HG03342 (cell line): ENCODE results near the gene CNGB1.
"Not testable (repeated sequence)": the region's sequence is repeated elsewhere in the genome, so short reads cannot be mapped to it uniquely, and the experiment has no call there.

ENCODE experiments used
- ATAC-seq: cut with Tn5 transposase; IDR thresholded peaks from one replicate; pipeline ENCODE4 v1.9.1; 2021; ENCODE audit warnings: mild to moderate bottlenecking, moderate library complexity; ENCODE audit not compliant: unreplicated experiment

Gene CNGB1

DNA sequence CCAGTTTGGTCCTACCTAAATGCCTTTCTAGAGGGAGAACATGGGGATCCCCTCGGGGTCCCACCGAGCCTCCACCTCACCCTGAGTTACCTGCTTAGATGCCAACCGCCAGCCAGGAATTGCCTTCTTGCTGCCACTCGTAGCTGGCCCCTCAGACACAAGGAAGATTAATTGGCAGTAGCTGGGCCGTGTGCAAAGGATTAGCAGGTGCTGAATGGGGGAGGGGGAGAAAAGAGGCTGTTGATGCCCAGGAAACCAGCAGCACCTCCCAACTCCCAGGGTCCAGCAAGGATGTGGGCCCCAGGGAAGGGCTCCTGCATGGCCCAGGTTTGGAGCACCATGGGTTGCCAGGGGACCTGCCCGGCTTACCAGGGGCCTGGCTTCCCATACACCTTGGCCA, at the start of gene CNGB1:
Gene CNGB1 (minus strand): TSS at position 159 of the 400 bp plus-strand sequence. CDS start 3,842 bp downstream, outside the sequence.
- no peak for ATAC-seq

DNA sequence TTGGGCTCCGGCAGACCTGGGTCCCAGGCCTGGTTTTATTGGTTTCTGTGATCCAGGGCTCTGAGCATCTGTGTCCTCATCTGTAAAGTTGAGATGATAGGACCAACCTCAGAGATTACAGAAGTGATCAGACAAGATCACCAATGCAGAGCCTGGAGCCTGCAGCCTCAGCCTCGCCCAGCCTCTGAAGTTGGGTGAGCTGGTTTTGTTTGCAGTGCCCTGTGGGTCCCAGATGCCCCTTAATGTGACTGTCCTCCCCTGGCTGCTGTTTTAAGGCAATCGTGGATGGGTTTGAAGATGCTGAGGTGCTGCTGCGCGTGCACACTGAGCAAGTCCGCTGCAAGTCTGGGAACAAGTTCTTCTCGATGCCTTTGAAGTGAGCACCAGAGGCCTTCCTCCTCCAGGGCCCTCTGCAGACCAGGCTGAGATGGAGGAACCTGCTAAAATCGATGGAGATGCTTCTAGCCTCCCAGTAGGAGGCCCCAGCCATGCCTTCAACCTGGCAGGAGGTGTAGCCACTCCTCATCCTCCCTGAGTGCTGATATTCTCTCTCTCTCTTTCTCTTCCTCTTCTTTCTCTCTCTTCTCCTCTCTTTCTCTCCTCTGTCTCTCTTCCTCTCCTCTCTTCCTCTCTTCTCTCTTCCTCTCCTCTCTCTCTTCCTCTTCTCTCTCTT, 49.1 kb upstream of the CNGB1 start:
- no peak for ATAC-seq

DNA sequence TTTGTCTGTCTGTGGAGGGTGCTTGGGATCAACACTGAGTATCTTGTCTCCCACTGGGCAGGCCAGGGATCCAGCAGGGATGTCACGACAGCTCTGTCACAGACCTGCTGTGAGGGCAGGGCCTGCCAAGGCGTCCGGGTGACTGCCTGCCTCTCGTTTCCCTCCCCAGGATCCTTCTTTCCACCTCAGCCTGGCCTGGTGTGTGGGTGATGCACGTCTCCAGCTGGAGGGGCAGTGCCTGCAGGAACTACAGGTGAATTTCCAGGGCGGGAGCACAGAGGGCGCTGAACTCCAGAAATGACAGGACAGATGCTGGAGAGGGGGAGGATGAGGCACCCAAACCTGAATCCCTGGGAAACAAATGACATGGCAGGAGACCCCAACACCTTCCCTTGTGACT, 47.9 kb upstream of the CNGB1 start:
- ATAC-seq: no peak

DNA sequence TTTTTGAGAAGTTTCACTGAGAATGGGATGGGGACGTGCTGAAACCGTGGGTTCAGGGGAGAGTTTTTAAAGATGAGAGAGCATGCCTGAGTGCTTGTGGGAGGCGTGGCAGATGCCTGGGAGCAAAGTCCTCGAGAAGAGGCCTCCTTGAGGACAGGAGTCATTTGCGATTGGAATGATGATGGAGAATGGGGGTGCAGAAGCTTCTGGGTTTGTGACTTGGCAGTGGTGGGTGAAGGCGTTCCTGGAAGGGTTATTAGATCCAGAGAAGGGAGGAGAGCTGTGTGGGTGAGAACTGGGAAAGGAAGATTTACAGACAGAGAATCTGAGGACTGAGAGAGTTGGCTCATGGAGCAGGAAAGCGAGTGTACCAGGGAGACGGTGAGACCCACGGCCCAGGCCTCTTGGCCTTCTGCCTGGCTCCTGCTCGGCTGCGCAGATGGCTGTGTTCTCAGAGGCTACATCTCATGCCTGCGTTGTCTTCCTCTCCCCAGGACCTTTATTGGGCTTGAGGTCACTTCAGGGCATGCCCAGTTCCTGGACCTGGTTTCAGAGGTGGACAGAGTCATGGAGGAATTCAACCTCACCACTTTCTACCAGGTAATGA, 46.0 kb upstream of the CNGB1 start:
- no peak for ATAC-seq

DNA sequence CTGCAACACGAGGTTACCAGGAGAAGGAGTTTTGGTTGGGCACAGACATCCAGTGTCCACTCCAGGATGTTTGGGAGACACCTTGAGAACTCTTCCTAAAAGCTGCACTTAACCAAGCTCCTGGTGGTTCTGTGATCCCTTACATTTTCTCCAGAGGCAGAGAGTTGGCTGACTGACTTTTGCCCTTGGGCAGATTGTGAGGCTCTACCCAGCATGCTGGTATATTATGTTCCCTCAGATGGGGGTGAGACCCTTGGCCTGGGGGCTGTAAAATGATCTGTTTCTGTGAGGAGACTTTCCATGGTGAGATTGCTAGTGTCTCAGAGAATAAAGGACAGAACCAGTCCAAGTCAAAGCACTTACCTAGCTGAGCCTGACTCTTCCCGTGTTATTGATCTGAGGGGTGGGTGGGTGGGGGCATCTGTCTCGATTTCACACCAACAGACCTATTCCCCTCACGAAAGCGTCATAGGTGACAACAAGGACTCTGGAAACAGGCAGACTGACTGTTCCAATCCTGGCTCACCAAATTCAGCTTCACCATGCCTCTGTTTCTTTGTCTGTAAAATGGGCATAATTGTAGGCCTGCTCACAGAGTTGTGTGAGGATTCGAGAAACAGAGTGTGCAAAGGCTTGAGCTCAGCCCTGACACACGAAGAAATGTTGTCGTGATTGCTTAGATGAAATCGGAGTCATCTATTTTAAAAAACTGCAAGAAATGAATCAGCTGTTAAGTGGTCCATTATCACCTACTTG, 42.5 kb upstream of the CNGB1 start:
- ATAC-seq: no peak

DNA sequence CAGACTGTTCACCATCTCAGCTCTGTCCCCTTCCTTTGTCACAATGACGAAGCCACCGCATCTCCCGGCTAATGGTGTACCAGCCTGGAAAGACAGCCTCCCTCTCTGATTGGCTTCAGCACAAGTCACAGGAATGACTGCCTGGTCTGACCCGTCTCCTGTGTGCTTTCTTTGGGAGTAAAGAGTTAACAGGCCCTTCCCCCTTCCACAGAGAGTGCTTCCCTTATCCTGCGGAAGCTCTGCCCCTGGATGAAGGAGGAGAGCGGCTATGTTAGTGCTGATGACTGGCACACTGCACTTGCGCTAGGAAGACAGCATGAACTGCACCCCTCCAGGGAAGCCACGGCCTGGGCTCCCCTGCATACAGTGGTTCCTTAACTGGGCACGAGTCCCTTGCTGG, 41.6 kb upstream of the CNGB1 start:
- no peak for ATAC-seq

DNA sequence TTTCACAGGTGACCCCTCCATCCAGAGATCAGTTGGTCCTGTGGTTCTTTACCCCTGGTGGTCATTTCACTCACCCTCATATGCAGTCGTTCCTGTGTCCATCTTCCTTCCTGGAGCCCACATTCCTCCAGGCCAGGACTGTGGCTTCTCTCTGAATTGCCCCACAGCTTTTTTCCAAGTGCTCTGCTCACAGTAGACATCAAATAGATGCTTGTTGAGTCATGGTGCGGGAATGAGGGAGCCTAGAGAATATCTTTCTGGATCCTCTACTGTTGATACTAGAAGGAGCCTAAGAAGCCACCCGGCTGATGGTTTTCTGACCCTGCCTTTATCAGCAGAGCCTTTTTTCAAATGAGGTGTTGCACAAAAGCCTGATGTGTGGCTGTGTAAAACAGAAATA, 40.7 kb upstream of the CNGB1 start:
- no peak for ATAC-seq

DNA sequence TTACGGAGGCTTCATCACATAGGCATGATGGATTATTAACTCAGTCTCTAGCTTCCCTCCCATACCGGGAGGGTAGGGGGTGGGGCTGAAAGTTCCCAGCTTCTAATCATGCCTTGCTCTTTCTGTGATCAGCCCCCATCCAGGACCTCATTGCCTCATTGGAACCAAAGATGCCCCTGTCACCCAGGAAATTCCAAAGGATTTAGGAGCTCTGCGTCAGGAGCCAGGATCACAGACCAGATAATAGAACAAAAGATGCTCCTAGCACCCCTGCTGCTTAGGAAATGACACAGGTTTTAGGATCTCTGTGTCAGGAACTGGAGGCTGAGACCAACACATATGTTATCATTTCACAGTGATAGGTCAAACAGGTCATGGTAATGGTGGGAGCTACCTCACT, 40.0 kb upstream of the CNGB1 start:
- no peak for ATAC-seq

DNA sequence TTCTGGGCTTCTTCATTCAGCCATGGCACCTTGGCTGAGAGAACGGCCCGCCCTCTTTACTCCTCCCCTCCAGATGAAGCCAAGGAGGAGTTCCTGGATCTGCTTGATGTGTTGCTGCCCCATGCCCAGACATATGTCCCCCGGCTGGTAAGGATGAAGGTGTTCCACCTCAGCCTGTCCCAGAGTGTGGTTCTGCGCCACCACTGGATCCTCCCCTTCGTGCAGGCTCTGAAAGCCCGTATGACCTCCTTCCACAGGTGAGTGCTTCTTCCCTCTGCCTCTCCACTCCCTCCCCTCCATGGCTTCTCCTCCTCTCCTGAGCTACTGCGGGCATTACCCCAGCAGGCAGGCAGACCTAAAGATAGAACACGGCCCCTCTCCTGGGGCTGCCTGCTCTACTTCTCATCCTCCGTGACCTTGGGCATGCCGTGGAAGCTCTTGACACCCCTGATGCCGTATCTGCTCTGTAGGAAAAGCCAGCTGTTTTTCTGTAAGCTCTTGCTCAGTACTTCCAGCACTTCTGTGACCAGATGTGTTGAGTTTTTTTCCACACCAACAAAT, 39.0 kb upstream of the CNGB1 start:
- no peak for ATAC-seq

DNA sequence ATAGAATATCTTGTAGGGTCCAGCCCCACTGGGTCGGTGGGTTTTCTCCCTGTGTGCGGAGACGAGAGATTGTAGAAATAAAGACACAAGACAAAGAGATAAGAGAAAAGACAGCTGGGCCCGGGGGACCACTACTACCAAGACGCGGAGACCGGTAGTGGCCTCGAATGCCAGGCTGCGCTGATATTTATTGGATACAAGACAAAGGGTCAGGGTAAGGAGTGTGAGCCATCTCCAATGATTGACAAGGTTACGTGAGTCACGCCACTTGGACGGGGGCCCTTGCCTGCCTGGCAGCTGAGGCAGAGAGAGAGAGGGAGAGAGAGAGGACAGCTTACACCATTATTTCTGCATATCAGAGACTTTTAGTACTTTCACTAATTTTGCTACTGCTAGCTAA, 33.8 kb upstream of the CNGB1 start:
- not testable (repeated sequence) for ATAC-seq

DNA sequence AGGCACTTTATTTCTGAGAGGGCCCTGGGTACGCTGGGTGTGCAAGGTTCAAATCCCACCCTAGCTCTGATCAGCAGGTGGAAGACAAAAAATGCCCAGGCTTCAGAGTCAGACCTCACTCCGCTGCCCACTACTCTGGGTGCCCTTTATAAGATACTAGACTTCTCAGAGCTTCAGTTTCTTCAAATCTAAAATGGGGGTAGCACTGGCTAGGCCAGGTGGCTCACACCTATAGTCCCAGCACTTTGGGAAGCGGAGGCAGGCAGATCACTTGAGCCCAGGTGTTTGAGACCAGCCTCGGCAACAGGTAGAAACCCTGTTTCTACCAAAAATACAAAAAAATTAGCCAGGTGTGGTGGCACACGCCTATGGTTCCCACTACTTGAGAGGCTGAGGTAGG, 32.0 kb upstream of the CNGB1 start:
- ATAC-seq: no peak

DNA sequence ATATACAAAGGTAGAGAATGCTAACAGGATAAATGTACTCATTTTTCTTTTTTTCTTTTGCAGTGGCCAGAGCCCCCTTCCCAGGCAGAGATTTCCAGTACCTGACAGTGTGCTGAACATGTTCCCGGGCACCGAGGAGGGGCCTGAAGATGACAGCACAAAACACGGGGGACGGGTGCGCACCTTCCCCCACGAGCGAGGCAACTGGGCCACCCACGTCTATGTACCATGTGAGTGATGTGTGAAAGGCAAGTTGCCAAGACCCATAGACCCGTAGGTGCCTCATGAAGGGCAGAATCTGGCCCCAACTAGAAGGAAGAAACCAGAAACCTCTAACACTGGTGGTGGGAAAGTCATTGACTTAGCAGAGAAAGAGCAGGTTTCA, 31.5 kb upstream of the CNGB1 start:
- ATAC-seq: no peak

DNA sequence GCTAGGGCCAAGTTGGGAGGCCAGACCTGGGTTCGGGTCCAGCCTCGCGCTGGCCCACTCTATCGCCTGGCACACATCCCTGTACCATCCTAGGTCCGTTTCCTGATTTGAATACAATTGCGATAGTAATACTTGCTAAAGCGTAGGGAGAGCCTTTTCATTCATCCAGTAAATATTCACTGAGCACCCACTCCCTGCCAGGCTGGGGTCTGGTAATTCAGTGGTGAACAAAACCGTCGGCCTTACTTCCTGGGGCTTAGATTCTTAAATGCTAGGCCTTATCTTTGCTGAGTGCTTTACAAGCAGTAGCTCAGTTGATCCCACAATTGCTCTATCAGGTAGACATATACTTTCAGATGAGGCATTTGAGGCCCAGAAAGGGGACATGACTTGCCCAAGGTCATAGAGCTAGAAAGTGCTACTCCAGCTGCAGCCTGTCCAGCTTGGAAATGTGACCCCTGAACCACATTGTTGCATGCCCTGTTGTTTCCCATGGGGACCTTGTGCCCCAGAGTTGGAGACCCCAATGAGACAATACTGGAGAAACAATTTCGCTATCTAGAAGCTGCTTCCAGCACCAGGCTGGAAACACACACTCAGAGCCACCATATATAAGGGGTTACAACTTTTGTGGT, 31.0 kb upstream of the CNGB1 start:
- no peak for ATAC-seq

DNA sequence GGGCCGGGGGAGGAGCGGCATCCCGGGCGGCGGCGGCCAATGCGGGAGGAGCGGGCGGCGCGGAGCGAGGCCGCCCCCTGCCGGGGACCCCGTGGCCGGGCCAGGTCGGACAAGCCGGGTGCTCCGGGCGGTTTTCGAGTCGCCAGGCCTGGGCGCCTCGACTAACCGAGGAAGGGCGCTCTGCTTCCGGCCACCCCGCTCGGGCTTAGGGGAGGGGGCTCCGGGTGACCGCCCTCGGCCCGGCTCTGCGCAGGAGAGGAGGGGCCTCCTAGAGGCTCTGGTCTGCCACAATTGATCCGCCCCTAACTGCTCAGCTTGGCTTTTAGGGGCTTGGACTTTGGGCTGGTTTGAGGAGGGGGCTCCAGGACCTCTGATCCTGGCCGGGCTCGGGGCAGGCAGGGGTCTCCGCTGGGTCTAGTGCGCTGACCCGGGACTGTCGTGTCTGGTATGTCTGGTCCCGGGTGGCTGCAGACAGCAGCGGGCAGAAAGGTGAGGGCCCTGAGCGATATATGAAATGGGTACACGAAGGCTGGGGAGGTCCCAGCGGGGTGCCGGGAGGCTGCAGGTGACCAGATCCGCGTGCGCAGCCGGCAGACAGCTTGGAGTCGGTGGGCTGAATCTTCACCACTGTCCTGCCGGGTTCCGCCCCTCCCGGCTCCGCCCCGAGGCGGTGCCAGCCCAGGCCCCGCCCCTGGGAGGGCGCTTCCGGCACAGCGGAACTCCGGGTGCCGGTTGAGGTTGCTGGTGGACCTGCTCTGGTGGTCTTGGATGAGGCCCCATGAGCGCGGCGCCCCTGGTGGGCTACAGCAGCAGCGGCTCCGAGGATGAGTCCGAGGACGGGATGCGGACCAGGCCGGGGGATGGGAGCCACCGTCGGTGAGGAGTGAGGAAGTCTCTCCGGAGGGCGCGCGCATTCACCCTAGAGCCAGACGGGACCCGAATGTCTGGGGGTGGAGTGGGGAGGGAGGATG, 30.1 kb upstream of the CNGB1 start, which contains the start of gene USB1:
Gene USB1 (plus strand): TSS at position 702 of the 971 bp plus-strand sequence. CDS start 77 bp downstream, at position 779.
- ATAC-seq: peak; percentile 79

DNA sequence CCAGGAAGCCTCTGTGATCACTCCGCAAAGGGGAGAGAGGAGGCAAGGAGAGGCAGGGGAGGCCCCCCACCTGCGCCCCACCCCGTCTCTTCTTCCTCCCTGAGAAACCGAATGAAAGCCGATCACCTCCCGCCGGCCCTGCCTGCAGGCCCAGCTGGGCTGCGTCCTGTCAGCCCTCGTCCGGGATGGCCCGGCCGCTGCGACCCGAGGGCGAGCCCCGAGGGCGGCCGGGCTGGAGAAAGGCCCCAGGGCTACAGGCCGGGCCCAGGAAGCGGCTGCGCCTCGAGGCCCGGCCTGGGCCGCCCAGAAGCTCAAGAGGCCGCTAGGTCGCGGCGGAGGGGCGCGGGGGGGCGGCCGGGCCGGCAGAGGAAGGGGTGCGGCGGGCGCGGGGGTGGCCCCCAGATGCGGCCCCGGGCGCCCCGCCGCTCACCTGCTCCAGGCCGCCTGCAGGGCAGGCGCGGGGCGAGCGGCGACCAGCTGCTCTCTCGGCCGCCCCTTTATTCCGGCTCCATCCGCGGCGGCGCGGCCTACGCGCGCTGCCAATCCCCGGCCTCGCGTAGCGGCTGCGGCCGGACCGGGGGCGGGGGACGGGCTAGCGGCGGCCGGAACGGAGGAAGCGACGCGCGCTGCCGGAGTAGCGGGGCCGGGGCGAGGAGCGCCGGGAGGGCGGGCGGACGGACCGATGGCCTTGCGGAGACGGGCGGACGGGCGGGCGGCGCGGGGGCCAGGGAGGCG, 29.2 kb upstream of the CNGB1 start, which contains the start of gene ZNF319:
Gene ZNF319 (minus strand): TSS at position 702 of the 735 bp plus-strand sequence. CDS start 2,407 bp downstream, outside the sequence.
- peak; percentile 20 for ATAC-seq

DNA sequence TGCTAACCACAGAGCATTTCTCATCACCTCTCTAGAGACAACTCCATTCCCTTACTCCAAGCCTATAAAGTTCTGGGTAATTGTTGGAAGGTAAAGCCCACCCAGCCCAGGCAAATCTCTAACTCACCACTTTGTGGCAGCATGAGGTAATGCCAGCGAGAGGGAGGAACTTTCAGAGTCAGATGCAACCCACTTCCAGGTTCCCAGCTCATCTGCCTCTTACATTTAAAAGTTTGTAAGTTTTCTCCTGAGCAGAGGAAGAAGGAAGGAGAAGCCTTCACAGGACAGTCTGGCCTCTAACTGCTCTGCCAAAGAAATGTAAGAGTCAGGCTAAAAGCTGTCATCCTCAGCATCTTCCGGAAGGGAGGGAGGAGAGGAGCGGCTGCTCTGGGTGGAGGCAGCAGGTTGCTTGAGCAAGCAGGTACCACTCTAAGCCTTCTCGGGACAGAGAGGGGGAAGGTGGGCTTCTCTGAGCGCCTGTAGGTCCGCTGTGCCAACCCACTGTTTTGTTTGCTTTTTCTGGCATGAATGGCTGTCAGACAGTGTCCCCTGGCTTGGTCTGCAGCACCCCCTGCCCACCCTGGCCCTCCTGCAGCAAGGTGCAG, 28.5 kb upstream of the CNGB1 start:
- ATAC-seq: no peak

DNA sequence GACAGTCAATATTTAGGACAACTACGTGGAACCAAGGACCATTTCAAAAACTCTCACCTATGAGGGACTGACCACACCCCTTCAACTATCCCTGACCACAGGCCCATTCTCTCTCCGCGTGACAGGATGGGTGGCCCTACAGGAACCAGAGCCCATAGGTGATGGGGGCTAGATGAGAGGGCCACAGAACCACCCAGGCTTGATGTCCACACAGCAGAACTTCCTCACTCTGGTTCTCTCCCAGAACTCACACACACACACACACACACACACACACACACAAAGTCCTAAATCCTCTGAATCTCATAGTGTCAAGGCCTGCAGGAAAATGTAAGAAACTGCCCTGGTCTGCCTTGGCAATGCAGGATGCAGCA, 28.1 kb upstream of the CNGB1 start:
- no peak for ATAC-seq

DNA sequence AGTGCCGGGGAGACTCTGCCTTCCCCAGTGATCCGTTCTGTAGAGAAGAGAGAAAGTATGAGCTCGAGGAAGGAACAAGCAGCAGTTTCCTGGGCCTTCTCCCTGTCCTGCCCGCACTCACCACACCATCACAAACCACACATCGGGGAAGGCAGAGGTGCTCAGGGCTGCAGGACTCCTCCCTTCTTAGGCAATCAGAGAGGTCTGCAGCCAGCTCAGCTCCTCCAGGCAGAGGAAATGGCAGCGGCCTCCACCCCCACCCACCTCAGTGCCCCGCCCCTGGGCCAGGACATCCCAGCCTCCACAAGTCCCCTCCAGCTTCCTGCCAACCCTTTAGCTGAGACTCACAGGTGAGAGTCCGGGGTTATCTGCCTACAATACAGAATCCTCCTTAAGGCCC, 27.6 kb upstream of the CNGB1 start:
- ATAC-seq: no peak
